ENCODE measurements around the gene SEC31B.

Gene SEC31B

DNA sequence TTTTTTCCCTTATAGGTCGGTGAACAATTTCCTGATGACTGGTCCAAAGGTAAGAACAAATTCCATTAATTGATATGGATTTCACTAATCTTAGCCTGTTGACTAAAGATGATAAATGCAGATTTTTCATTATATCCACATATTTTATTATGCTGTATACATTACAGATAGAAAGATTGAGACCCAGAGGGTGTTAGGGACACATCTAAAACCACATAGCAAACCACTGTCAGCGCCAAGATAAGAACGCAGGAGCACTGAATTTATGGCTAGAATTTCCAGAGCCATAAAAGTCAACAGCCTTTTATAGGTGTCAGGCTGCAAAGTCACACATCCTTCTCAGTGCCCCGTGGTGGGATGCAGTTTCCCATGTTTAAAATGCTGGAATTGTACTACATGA lies 40.6 kb downstream of the SEC31B start:
- Histone ChIP-seq H3K36me3 (replicated peaks) (no peaks in the 10 kb centered on the region), H3K27me3 (replicated peaks) (peaks cover 13% of the 10 kb centered on the region), H3K27ac (no peak overlapping the region), H3K4me3 (ENCODE audit: low read depth, low read length) (no peak overlapping the region)
- no peak for TF ChIP-seq CTCF (IDR thresholded peaks at IDR 0.05; ENCODE audit: low read depth, low read length, missing control alignments)
- DNase-seq: no peak
- in situ Hi-C loops (cut with HindIII; ENCODE audit: low pct_ligation_motif_present, low sequenced_read_pairs): no loop called here

- no peak for TF ChIP-seq CTCF (IDR thresholded peaks at IDR 0.05; ENCODE audit: low read depth, low read length, missing control alignments)
- in situ Hi-C loops (cut with HindIII; ENCODE audit: low pct_ligation_motif_present, low sequenced_read_pairs): no loop called here
- no peaks in the 10 kb centered on the region for H3K36me3 ChIP-seq (replicated peaks)
- DNase-seq: no peak
- peaks cover 13% of the 10 kb centered on the region for H3K27me3 ChIP-seq (replicated peaks)
- H3K27ac ChIP-seq: no peak overlapping the region
- no peak overlapping the region for H3K4me3 ChIP-seq (ENCODE audit: low read depth, low read length)
Observed at GRCh38 chr10:100477970-100478369, 41.7 kb downstream of the SEC31B start.

DNA sequence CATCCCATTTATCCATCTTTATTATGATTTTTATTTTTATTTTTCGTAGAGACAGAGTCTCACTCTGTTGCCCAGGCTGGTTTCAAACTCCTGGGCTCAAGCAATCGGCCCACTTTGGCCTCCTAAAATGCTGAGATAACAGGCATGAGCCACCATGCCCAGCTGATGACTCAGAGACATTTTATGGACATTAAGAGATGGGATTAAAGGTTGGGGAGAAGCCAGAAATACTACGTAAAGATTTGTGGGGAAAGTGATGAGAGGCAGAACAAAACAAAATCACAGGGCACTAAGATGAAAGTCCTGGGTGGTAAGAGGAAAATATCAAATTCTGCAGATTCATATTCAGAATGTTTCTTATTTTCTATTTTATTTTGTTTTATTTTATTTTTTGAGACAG lies 49.3 kb downstream of the SEC31B start:
- DNase-seq: no peak
- Histone ChIP-seq H3K27me3 (replicated peaks) (peaks cover 26% of the 10 kb centered on the region), H3K4me3 (ENCODE audit: low read depth, low read length) (no peak overlapping the region), H3K36me3 (replicated peaks) (no peaks in the 10 kb centered on the region), H3K27ac (no peak overlapping the region)
- in situ Hi-C loops (cut with HindIII; ENCODE audit: low pct_ligation_motif_present, low sequenced_read_pairs): no loop called here
- TF ChIP-seq CTCF (IDR thresholded peaks at IDR 0.05; ENCODE audit: low read depth, low read length, missing control alignments): no peak

GRCh38 chr10:100469756-100470155 lies 49.9 kb downstream of the SEC31B start:
- no peaks in the 10 kb centered on the region for H3K36me3 ChIP-seq (replicated peaks)
- H3K27ac ChIP-seq: no peak overlapping the region
- no peak overlapping the region for H3K4me3 ChIP-seq (ENCODE audit: low read depth, low read length)
- no peak for DNase-seq
- no peak for TF ChIP-seq CTCF (IDR thresholded peaks at IDR 0.05; ENCODE audit: low read depth, low read length, missing control alignments)
- in situ Hi-C loops (cut with HindIII; ENCODE audit: low pct_ligation_motif_present, low sequenced_read_pairs): no loop called here
- peaks cover 29% of the 10 kb centered on the region for H3K27me3 ChIP-seq (replicated peaks)

DNA sequence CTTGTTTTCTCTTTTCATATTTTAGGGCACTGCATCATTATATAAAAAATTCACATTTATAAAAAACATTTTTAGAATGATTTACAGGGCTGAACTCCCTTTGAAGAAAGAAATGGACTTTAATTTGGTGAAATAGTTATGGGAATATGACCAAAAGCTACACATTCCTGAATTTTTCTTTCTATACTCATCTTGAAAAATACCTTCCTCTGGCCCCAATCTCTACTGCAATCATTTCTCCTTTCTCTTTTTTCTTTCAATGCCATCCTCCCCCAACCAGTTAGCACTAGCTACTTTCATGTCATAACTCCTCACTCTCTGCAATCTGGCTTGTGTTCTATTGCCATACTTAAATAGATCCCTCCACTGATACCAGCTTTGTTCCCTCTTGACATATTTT lies 50.7 kb downstream of the SEC31B start:
- in situ Hi-C loops (cut with HindIII; ENCODE audit: low pct_ligation_motif_present, low sequenced_read_pairs): no loop called here
- peaks cover 32% of the 10 kb centered on the region for H3K27me3 ChIP-seq (replicated peaks)
- no peak overlapping the region for H3K27ac ChIP-seq
- no peak overlapping the region for H3K4me3 ChIP-seq (ENCODE audit: low read depth, low read length)
- H3K36me3 ChIP-seq (replicated peaks): no peaks in the 10 kb centered on the region
- no peak for TF ChIP-seq CTCF (IDR thresholded peaks at IDR 0.05; ENCODE audit: low read depth, low read length, missing control alignments)
- DNase-seq: no peak

GRCh38 chr10:100468322-100468721 lies 51.3 kb downstream of the SEC31B start:
- Histone ChIP-seq H3K36me3 (replicated peaks) (no peaks in the 10 kb centered on the region), H3K27me3 (replicated peaks) (peaks cover 32% of the 10 kb centered on the region), H3K4me3 (ENCODE audit: low read depth, low read length) (no peak overlapping the region), H3K27ac (no peak overlapping the region)
- no peak for DNase-seq
- in situ Hi-C loops (cut with HindIII; ENCODE audit: low pct_ligation_motif_present, low sequenced_read_pairs): no loop called here
- no peak for TF ChIP-seq CTCF (IDR thresholded peaks at IDR 0.05; ENCODE audit: low read depth, low read length, missing control alignments)
